ENCODE measurements around the gene PKDCC. TPM values are rescaled to one million over a fixed set of nuclear protein-coding genes. Genes with fewer than 3 reads are reported as not detected.
"Not testable (repeated sequence)": the region's sequence is repeated elsewhere in the genome, so short reads cannot be mapped to it uniquely, and the experiment has no call there.

The PKDCC gene
- total RNA-seq, 2 donors from 2014 or later: 11.1 to 61.4 TPM

DNA sequence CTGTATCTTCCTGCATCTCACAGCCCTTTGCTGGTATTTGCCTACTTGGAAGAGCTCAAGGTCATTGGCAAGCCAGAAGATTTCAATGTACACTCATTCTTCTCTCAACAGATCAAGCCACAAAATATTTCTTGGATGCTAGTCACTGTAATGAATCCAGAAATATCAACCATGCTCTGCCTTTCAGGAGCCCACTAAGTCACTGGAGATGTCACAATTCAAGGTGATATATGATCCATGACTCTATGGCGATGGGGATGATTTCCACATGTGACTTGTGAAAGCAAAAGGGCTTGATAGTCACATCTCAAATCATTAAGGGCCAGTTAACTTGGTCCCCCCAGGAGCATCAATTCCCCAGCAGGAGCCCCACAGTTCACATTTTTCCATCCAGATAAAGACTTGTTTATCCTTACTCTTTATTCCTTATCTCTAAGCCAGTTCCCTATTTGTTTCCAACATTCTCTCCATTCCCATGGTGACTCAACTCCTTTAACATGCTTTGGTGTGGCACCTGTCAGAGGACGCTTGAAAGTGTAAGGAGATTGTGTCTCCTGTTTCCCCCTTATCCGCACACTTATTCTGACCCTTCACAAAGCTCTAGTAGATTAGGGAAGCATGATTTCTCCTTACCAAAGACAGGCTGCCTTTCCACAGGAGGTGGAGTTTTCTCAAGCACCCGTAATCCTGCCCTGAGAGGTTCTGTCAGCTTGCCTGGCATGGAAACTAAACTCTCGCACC is 15.8 kb downstream of the PKDCC start:
- no peaks in the 10 kb centered on the region for H3K36me3 ChIP-seq
- intact Hi-C loops (cut with DNase I): no loop called here
- DNase-seq (ENCODE audit: low spot score): no peak

DNA sequence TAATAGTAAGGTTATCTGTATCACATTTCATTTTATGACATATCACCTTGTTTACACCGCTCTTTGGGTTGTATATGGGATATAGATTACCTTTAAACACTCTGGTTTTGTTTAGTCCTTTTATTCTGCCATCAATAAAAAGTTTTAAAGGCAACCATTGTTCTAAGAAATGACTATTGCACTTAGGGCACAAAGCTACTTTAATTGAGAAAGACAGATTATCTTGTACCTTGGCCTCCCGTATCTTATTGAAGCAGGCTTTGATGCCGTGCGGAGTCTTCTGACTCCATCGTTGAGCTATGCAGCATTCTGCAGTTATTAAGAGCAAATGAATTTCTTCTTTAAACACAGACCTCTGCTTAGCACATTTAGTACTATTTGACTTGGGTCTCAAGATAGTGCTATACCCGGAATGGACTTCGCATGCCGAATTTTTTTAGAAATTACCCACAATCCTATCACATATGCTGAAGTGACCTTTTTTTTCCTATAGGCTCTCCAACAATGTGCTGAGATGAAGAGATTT is 16.7 kb downstream of the PKDCC start:
- WGBS: 35% methylated on average over 8 of the region's 8 CpGs
- Histone ChIP-seq H3K27me3 (replicated peaks; ENCODE audit: insufficient read depth) (no peaks in the 10 kb centered on the region), H3K4me3 (no peak overlapping the region), H3K4me1 (replicated peaks) (no peaks in the 10 kb centered on the region), H3K27ac (no peak overlapping the region), H3K36me3 (no peaks in the 10 kb centered on the region), H3K9me3 (no peaks in the 10 kb centered on the region)
- TF ChIP-seq POLR2AphosphoS5 (IDR thresholded peaks at IDR 0.05): peak; percentile 20
- TF ChIP-seq POLR2A (IDR thresholded peaks at IDR 0.05): no peak
- no peak for DNase-seq (ENCODE audit: low spot score)
- intact Hi-C loops (cut with DNase I): no loop called here

More for the DNA sequence above, 15.8 kb downstream of the PKDCC start:
- no peaks in the 10 kb centered on the region for H3K9me3 ChIP-seq
- 79% methylated on average over 5 of the region's 5 CpGs for WGBS
- no peak overlapping the region for H3K27ac ChIP-seq
- TF ChIP-seq, protein P1, sequence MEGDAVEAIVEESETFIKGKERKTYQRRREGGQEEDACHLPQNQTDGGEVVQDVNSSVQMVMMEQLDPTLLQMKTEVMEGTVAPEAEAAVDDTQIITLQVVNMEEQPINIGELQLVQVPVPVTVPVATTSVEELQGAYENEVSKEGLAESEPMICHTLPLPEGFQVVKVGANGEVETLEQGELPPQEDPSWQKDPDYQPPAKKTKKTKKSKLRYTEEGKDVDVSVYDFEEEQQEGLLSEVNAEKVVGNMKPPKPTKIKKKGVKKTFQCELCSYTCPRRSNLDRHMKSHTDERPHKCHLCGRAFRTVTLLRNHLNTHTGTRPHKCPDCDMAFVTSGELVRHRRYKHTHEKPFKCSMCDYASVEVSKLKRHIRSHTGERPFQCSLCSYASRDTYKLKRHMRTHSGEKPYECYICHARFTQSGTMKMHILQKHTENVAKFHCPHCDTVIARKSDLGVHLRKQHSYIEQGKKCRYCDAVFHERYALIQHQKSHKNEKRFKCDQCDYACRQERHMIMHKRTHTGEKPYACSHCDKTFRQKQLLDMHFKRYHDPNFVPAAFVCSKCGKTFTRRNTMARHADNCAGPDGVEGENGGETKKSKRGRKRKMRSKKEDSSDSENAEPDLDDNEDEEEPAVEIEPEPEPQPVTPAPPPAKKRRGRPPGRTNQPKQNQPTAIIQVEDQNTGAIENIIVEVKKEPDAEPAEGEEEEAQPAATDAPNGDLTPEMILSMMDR (IDR thresholded peaks at IDR 0.05): no peak
- TF ChIP-seq POLR2A (IDR thresholded peaks at IDR 0.05) (no peak), POLR2AphosphoS5 (IDR thresholded peaks at IDR 0.05) (no peak)
- no peaks in the 10 kb centered on the region for H3K27me3 ChIP-seq (replicated peaks; ENCODE audit: insufficient read depth)
- no peaks in the 10 kb centered on the region for H3K4me1 ChIP-seq (replicated peaks)
- no peak overlapping the region for H3K4me3 ChIP-seq

DNA sequence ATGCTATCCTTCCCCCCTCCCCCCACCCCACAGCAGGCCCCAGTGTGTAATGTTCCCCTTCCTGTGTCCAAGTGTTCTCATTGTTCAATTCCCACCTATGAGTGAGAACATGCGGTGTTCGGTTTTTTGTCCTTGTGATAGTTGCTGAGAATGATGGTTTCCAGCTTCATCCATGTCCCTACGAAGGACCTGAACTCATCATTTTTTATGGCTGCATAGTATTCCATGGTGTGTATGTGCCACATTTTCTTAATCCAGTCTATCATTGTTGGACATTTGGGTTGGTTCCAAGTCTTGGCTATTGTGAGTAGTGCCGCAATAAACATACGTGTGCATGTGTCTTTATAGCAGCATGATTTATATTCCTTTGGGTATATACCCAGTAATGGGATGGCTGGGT is 17.9 kb downstream of the PKDCC start:
- H3K4me1 ChIP-seq (replicated peaks); intact Hi-C loops (cut with DNase I); H3K27me3 ChIP-seq (replicated peaks; ENCODE audit: insufficient read depth); H3K36me3 ChIP-seq; H3K27ac ChIP-seq; H3K9me3 ChIP-seq; H3K4me3 ChIP-seq; DNase-seq (ENCODE audit: low spot score): not testable (repeated sequence)
- WGBS: 94% methylated on average over 5 of the region's 5 CpGs

DNA sequence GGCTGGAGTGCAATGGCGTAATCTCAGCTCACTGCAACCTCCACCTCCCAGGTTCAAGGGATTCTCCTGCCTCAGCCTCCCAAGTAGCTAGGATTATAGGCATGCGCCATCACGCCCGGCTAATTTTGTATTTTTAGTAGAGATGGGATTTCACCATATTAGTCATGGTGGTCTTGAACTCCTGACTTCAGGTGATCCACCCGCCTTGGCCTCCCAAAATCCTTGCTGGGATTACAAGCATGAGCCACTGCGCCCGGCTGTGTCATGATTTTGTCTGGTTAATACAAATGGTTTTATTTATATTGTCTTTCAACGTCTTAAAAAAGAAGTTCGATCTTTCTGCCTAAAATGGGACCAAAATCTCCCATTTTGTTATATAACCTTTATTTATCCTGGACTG is 19.2 kb downstream of the PKDCC start:
- intact Hi-C loops (cut with DNase I); H3K9me3 ChIP-seq; H3K4me1 ChIP-seq (replicated peaks); H3K4me3 ChIP-seq; H3K27me3 ChIP-seq (replicated peaks; ENCODE audit: insufficient read depth); H3K36me3 ChIP-seq; H3K27ac ChIP-seq; DNase-seq (ENCODE audit: low spot score): not testable (repeated sequence)
- 96% methylated on average over 9 of the region's 9 CpGs for WGBS

DNA sequence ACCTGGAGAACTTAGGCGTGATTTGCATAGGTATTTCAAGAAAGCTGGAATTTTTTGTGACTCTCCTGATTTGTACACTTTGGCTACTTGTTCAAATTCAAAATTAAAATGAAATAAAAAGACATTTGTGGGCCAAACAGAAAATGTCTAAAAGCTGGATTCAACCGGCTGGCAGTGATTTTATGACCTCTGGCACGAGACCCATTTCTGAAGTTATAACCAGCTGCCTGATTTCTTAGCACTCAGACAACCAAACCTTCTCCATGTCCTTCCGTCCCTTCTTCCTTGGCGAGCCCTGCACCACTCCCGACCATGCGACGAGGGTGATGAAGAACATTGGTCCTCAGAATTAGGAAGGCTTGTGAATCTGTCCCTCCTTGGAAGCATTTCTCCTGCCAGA is 19.7 kb downstream of the PKDCC start:
- no peak for DNase-seq (ENCODE audit: low spot score)
- H3K4me1 ChIP-seq (replicated peaks): no peaks in the 10 kb centered on the region
- 65% methylated on average over 8 of the region's 8 CpGs for WGBS
- H3K27me3 ChIP-seq (replicated peaks; ENCODE audit: insufficient read depth): no peaks in the 10 kb centered on the region
- H3K4me3 ChIP-seq: no peak overlapping the region
- H3K36me3 ChIP-seq: no peaks in the 10 kb centered on the region
- no peak for TF ChIP-seq POLR2A (IDR thresholded peaks at IDR 0.05)
- TF ChIP-seq, protein P1 (IDR thresholded peaks at IDR 0.05): no peak
- TF ChIP-seq POLR2AphosphoS5 (IDR thresholded peaks at IDR 0.05): no peak
- intact Hi-C loops (cut with DNase I): no loop called here
- H3K9me3 ChIP-seq: no peaks in the 10 kb centered on the region
- H3K27ac ChIP-seq: no peak overlapping the region

DNA sequence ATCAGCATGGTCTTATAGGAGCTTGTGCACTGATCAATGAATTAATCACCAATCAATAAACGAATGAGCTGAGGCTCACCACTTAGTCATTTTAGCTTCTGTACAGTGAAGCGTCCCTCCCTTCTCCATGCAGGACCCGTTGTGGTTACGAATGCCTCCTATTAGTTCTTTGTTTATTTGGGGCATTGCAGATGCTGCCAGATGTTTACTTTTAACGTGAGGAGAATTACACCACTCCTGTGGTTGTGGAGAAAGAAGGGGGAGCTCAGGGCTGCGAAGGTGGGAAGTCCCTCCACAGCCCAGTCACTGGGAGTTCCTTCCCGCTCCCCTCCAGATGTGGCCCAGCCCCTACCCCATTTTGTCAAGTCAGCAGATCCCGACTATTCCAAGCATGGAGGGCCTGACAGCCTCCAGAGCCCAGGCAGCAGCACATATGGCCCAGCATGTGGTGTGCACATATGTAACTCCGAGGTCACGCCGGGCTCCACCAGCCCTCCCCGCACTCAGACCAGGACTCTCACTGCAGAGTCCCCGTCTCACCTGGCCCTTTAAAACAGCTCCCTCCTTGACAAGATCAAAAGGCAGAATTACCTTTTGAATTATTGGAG is 20.9 kb downstream of the PKDCC start:
- TF ChIP-seq, protein P1 (IDR thresholded peaks at IDR 0.05): no peak
- TF ChIP-seq POLR2AphosphoS5 (IDR thresholded peaks at IDR 0.05) (no peak), POLR2A (IDR thresholded peaks at IDR 0.05) (no peak)
- no peak overlapping the region for H3K27ac ChIP-seq
- 77% methylated on average over 13 of the region's 13 CpGs for WGBS
- no peak for DNase-seq (ENCODE audit: low spot score)
- H3K4me3 ChIP-seq: no peak overlapping the region
- no peaks in the 10 kb centered on the region for H3K9me3 ChIP-seq
- intact Hi-C loops (cut with DNase I): no loop called here
- no peaks in the 10 kb centered on the region for H3K4me1 ChIP-seq (replicated peaks)
- H3K27me3 ChIP-seq (replicated peaks; ENCODE audit: insufficient read depth): no peaks in the 10 kb centered on the region
- no peaks in the 10 kb centered on the region for H3K36me3 ChIP-seq
